AG10803 (cell line): Measurements from ENCODE around the gene CTSA.

ENCODE experiments used
- DNase-seq: peaks from one replicate; pipeline ENCODE4 v3.0.0; 2010; ENCODE audit warnings: low read depth
- H3K4me3 ChIP-seq: 2 replicates; pipeline ENCODE4 v1.5.1; 2011; ENCODE audit warnings: mild to moderate bottlenecking, low read length, control low read depth
- TF ChIP-seq, protein P1 (sequence below): conservative IDR thresholded peaks from 2 replicates; pipeline ENCODE4 v1.5.1; 2011; ENCODE audit warnings: mild to moderate bottlenecking, low read length, control low read depth, inconsistent platforms

The CTSA gene

DNA sequence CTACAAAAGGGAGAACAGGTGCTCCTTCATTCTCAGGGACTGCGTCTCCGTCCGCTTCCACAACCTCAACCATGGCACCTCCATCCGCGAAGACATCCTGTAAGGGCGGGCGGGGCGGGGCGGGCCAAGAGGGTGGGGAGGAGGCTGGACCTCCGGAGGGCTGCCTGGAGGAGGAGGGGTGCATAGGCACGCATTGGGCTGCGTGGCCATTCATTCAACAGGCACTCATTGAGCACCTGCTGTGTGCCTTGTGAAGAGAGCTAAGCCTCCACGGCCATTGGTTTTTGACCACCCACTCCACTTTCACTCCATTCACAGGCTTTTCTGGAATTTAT, 33.3 kb upstream of the CTSA start:
- TF ChIP-seq, protein P1, sequence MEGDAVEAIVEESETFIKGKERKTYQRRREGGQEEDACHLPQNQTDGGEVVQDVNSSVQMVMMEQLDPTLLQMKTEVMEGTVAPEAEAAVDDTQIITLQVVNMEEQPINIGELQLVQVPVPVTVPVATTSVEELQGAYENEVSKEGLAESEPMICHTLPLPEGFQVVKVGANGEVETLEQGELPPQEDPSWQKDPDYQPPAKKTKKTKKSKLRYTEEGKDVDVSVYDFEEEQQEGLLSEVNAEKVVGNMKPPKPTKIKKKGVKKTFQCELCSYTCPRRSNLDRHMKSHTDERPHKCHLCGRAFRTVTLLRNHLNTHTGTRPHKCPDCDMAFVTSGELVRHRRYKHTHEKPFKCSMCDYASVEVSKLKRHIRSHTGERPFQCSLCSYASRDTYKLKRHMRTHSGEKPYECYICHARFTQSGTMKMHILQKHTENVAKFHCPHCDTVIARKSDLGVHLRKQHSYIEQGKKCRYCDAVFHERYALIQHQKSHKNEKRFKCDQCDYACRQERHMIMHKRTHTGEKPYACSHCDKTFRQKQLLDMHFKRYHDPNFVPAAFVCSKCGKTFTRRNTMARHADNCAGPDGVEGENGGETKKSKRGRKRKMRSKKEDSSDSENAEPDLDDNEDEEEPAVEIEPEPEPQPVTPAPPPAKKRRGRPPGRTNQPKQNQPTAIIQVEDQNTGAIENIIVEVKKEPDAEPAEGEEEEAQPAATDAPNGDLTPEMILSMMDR, result no peak
- H3K4me3 ChIP-seq, result peak overlapping the region; percentile 92
- DNase-seq, result no peak

DNA sequence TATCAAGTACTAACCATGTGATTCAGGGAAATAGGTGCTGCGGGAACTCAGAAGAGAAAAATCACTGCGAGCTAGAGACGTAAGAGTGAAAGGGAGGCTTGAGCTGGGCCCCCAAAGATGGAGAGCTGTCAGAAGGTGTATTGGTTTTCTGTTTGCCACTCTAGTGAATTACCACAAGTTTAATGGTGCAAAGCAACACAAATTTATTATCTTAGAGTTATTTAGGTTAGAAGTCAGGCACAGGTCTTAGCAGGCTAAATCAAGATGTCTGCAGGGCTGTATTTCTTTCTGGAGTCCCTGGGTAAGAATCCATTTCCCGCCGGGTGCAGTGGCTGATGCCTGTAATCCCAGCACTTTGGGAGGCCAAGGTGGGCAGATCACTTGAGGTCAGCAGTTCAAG, 31.2 kb upstream of the CTSA start:
- TF ChIP-seq, protein P1, result no peak
- no peak for DNase-seq
- H3K4me3 ChIP-seq, result no peak overlapping the region

DNA sequence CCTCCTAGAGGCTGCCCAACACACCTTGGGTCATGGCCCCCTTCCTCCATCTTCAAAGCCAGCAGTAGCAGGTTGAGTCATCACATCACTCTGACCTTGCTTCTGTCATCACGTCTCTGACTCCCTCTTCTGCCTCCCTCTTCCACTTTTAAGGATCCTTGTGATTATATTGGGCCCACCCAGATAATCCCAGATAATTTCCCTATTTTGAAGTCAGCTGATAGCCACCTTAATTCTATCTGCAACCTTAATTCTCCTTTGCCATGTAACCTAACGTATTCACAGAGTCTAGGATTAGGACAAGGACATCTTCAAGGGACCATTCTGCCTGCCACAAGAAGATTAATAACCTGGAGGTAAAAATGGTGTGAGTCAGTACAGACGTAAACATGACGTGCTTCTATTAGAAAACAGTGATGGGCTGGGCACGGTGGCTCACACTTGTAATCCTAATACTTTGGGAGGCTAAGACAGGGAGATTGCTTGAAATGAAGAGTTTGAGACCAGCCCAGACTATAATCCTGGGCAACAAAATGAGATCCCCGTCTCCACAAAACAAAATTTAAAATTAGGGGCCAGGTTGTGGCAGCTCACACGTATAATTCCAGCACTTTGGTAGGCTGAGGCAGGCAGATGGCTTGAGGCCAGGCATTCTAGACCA, 30.4 kb upstream of the CTSA start:
- no peak for DNase-seq
- TF ChIP-seq, protein P1, result no peak
- no peak overlapping the region for H3K4me3 ChIP-seq

DNA sequence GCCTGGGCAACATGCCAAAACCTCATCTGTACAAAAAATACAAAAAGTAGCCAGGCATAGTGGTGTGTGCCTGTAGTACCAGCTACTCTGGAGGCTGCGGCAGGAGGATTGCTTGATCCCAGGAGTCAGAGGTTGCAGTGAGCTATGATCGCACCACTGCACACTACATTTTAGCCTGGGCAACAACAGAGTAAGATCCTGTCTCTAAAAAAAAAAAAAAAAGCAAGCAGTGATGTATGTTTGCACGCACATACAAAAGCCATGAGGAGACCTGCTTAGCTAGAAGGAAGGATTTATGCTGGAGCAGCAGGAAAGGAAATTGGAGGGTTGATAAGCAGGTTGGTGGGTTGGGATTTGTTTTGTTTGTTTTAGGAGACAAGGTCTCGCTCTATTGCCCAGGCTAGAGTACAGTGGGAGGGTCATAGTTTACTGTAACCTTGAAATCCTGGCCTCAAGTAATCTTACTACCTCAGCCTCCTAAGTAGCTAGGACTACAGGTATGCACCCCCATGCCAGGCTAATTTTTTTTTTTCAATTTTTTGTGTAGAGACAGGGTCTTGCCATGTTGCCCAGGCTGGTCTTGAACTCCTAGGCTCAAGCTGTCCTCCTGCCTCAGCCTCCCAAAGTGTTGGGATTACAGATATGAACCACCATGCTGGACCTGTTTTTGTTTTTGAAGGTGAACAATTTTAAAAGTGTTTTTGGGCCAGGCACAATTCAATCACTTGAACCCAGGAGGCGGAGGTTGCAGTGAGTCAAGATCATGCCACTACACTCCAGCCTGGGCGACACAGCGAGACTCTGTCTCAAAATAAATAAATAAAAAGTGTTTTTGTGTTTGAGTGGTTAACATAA, 29.7 kb upstream of the CTSA start:
- TF ChIP-seq, protein P1, result no peak
- no peak for DNase-seq
- no peak overlapping the region for H3K4me3 ChIP-seq

DNA sequence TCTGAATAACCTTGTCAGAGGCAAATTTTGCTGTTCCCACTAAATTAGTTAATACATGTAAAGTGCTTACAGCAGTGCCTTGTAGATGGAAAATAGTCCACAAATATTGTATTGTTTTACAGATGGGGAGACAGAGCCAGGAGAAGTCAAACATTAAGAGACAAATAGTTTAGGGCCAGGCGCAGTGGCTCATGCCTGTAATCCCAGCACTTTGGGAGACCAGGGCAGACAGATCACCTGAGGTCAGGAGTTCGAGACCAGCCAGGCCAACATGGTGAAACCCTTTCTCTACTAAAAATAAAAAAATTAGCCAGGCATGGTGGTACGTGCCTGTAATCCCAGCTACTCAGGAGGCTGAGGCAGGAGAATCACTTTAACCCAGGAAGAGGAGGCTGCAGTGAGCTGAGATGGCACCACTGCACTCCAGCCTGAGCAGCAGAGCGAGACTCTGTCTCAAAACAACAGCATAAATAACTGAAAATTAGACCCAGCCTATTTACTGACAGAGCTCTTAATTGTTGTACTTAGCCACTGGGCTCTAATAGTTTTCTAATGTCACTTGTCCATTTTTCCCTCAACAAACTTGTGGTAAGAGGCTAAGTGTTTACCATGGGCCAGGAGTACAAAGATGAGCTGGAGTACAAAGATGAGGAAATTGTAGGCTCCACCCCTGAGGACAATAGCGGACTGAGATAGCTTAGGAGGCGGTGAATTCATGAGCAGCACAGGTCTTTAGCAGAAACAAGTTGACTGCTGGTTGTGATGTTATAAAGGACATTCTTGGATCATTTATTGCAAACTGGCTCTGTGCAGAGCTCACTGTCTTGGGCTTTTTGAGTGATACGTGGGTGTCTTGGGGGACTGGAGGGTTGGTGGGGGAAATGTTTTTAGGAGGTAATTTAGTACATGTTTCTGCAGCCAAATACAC, 27.3 kb upstream of the CTSA start:
- DNase-seq, result no peak
- TF ChIP-seq, protein P1, result no peak
- H3K4me3 ChIP-seq, result no peak overlapping the region

DNA sequence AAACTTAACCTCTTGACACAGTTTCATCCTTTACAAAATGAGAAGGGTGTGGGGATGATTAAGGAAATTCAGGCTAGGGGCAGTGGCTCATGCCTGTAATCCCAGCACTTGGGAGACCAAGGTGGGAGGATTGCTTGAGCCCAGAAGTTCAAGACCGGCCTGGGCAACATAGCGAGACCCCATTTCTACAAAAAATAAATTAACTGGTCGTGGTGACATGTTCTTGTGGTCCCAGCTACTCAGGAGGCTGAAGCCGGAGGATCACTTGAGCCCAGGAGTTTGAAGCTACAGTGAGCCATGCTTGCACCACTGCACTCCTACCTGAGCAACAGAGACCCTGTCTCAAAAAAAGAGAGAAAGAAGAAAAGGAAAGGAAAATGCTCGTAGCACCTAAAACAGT, 24.7 kb upstream of the CTSA start:
- DNase-seq, result no peak
- TF ChIP-seq, protein P1, result no peak
- H3K4me3 ChIP-seq, result no peak overlapping the region
